Sigmoid colon (tissue), 7 donors: ENCODE data around the gene TMEM114. TPM values are rescaled to one million over a fixed set of nuclear protein-coding genes. Genes with fewer than 3 reads are reported as not detected.
A peak's percentile ranks its signal among the peaks of the same experiment; 100 is the strongest.

Experiments used
- DNase-seq: peaks from one replicate; pipeline ENCODE4 v3.0.0-alpha.2; 2019
- H3K27ac ChIP-seq, 4 donors: fragments of 200-600 bp; sonication (generic); one replicate each; pipeline ENCODE4 v1.5.1; 2016 to 2019; ENCODE audit warnings: mild to moderate bottlenecking in 1 of 4
- H3K27me3 ChIP-seq, 3 donors: fragments of 200-600 bp; sonication (generic); one replicate each; pipeline ENCODE4 v1.5.1; 2019; ENCODE audit warnings: mild to moderate bottlenecking in 1 of 3
- H3K36me3 ChIP-seq, 4 donors: fragments of 200-600 bp; sonication (generic); one replicate each; pipeline ENCODE4 v1.5.1; 2016 to 2019
- H3K4me1 ChIP-seq, 4 donors: fragments of 200-600 bp; sonication (generic); one replicate each; pipeline ENCODE4 v1.5.1; 2017 to 2019
- H3K4me3 ChIP-seq, 4 donors: fragments of 200-600 bp; sonication (generic); one replicate each; pipeline ENCODE4 v1.5.1; 2017 to 2019; ENCODE audit warnings: mild to moderate bottlenecking in 2 of 4, moderate library complexity in 1 of 4
- H3K9me3 ChIP-seq, 4 donors: fragments of 200-600 bp in 3 of 4; sonication (generic) in 3 of 4; one replicate each; pipeline versions ENCODE4 v1.5.1 to v1.6.1; 2013 to 2019
- EP300 ChIP-seq, 4 donors: sonication (generic); formaldehyde crosslinking; IDR thresholded peaks; one replicate each; pipeline ENCODE4 v1.6.1; 2017; ENCODE audit warnings: antibody characterized with exemption in 4 of 4
- POLR2A ChIP-seq, 2 donors: fragments of 450-650 bp; IDR thresholded peaks; one replicate each; pipeline ENCODE4 v1.6.1; 2016; ENCODE audit warnings: antibody characterized with exemption in 2 of 2, mild to moderate bottlenecking in 2 of 2, moderate library complexity in 2 of 2
- POLR2AphosphoS5 ChIP-seq, 4 donors: sonication (generic); formaldehyde crosslinking; IDR thresholded peaks; one replicate each; pipeline ENCODE4 v1.6.1; 2017; ENCODE audit warnings: antibody characterized with exemption in 4 of 4
- WGBS, 2 donors: extraction: QIAGEN DNeasy Blood & Tissue Kit; methylation state at CpG; one replicate each; pipeline ENCODE4 v1.1.7; 2013; 5-methylcytosine and 5-hydroxymethylcytosine counted together
- intact Hi-C: fragments of 100-400 bp; cut with DNase I; formaldehyde crosslinking; loops from one replicate; pipeline ENCODE4 v1.15.1; 2023
- polyA plus RNA-seq, 3 donors: library from polyadenylated mRNA; stranded (reverse); fragments of 200-250 nt; gene quantifications; one replicate each; pipeline ENCODE4 v1.2.3, GENCODE V29; 2013
- total RNA-seq, 4 donors: library from RNA; depleted of rRNA; stranded (reverse); fragments of >200 nt; gene quantifications; one replicate each; pipeline ENCODE4 v1.1.0, GENCODE V29; 2016
- TF ChIP-seq, protein P1 (sequence below), 4 experiments: fragments of 450-650 bp in 3 of 4; fragments of 200-600 bp in 1 of 4; IDR thresholded peaks; one replicate each; pipeline ENCODE4 v1.5.1; 2016 to 2019; ENCODE audit warnings: antibody characterized with exemption in 4 of 4, mild to moderate bottlenecking in 3 of 4, moderate library complexity in 2 of 4
- donor health status: healthy with polysubstance abuse.
- donor health status: Bipolar disorder and iron deficiency.
- donor health status: healthy.

TMEM114 gene
- total and polyA plus RNA-seq, 7 donors = not detected

GRCh38 chr16:8622315-8622656 lies 32.0 kb upstream of the TMEM114 start:
- H3K36me3 ChIP-seq = peaks cover 5 to 22% (median 17%) of the 10 kb centered on the region in 4 donors
- H3K9me3 ChIP-seq = no peaks in the 10 kb centered on the region
- TF ChIP-seq, protein P1, sequence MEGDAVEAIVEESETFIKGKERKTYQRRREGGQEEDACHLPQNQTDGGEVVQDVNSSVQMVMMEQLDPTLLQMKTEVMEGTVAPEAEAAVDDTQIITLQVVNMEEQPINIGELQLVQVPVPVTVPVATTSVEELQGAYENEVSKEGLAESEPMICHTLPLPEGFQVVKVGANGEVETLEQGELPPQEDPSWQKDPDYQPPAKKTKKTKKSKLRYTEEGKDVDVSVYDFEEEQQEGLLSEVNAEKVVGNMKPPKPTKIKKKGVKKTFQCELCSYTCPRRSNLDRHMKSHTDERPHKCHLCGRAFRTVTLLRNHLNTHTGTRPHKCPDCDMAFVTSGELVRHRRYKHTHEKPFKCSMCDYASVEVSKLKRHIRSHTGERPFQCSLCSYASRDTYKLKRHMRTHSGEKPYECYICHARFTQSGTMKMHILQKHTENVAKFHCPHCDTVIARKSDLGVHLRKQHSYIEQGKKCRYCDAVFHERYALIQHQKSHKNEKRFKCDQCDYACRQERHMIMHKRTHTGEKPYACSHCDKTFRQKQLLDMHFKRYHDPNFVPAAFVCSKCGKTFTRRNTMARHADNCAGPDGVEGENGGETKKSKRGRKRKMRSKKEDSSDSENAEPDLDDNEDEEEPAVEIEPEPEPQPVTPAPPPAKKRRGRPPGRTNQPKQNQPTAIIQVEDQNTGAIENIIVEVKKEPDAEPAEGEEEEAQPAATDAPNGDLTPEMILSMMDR (IDR thresholded peaks at IDR 0.05) = no peak
- TF ChIP-seq POLR2AphosphoS5 (IDR thresholded peaks at IDR 0.05) (no peak), POLR2A (IDR thresholded peaks at IDR 0.05) (no peak), EP300 (IDR thresholded peaks at IDR 0.05) (no peak)
- intact Hi-C loops = loop anchor here (5.0 kb wide), 1 partner anchor 175 kb away; the partner anchor contains the start of genes PMM2 and TMEM186
- 3 to 8% methylated on average over 4 of the region's 4 CpGs for WGBS, 2 donors
- no peak for DNase-seq
- H3K27ac ChIP-seq = peak overlapping the region; percentile 76 to 87 (median 81)
- H3K4me3 ChIP-seq = peak overlapping the region; percentile 71 to 96 (median 92)
- no peaks in the 10 kb centered on the region for H3K27me3 ChIP-seq
- H3K4me1 ChIP-seq = peaks cover 0 to 20% (median 10%) of the 10 kb centered on the region in 4 donors

DNA sequence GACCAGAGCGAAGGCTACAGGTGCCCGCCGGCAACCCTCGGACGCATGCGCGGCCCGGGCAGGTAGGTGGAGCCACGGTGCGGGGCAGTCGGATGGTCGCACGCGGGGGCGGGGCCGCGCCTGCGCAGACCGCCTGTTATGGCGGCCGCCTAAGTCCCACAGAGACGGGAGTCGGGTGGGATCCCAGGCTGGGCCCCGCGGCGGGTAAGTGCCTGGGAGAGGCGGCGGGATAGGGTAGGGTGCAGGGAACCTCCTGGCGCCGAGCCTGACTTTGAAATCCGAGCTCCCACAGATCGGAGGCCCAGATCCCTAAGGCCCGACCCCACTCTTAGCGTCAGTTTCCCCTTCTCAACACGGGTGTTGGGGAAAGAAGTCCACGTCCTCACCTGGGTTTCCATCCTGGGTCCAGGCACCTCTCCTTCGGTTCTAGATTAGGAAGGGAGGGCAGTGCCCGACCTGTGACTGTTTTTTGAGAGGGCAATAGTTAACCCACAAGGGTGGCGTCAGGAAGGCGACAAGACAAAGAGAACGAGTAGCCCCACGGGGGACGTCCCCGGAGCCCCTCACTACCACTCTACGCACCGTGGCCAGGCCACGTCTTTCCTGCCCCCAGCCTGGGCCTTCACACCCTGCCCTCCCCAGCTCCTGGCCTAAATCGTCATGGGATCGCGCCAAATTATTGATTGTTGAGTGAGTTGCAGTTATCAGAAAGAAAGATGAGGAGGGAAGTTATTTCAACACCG lies 31.4 kb upstream of the TMEM114 start, which contains the start of gene METTL22:
TSS of gene METTL22 (plus strand) at position 127 of the 743 bp plus-strand sequence. CDS start 3,968 bp downstream, outside the sequence.
- intact Hi-C loops = loop anchor here (5.0 kb wide), 1 partner anchor 176 kb away; the partner anchor contains the start of genes PMM2 and TMEM186
- Histone ChIP-seq H3K27ac (peak within 1 kb of the TSS; percentile 76 to 87 (median 81)), H3K4me1 (peaks cover 0 to 20% (median 10%) of the 10 kb centered on the region in 4 donors), H3K9me3 (no peaks in the 10 kb centered on the region), H3K27me3 (no peaks in the 10 kb centered on the region), H3K4me3 (peak within 1 kb of the TSS; percentile 71 to 96 (median 92)), H3K36me3 (peaks cover 0 to 16% (median 12%) of the 10 kb centered on the region in 4 donors)
- 0% methylated on average over 51 of the region's 51 CpGs for WGBS, 2 donors
- TF ChIP-seq EP300 (IDR thresholded peaks at IDR 0.05) (no peak), POLR2A (IDR thresholded peaks at IDR 0.05) (peak; percentile 70 to 80), POLR2AphosphoS5 (IDR thresholded peaks at IDR 0.05) (peak; percentile 80 to 94 (median 90))
- TF ChIP-seq, protein P1 (IDR thresholded peaks at IDR 0.05) = no peak
- DNase-seq = peak; percentile 94

GRCh38 chr16:8621222-8621571 lies 30.9 kb upstream of the TMEM114 start:
- Histone ChIP-seq H3K9me3 (no peaks in the 10 kb centered on the region), H3K27me3 (no peaks in the 10 kb centered on the region), H3K4me3 (peak overlapping the region; percentile 71 to 96 (median 92)), H3K27ac (peak overlapping the region; percentile 76 to 87 (median 81)), H3K36me3 (peaks cover 0 to 11% (median 8%) of the 10 kb centered on the region in 4 donors), H3K4me1 (peaks cover 0 to 20% (median 10%) of the 10 kb centered on the region in 4 donors)
- 16 to 20% methylated on average over 12 of the region's 12 CpGs for WGBS, 2 donors
- TF ChIP-seq EP300 (IDR thresholded peaks at IDR 0.05) = no peak
- TF ChIP-seq POLR2A (IDR thresholded peaks at IDR 0.05) = no peak
- TF ChIP-seq, protein P1 (IDR thresholded peaks at IDR 0.05) = no peak
- TF ChIP-seq POLR2AphosphoS5 (IDR thresholded peaks at IDR 0.05) = no peak
- intact Hi-C loops = loop anchor here (5.0 kb wide), 1 partner anchor 176 kb away; the partner anchor contains the start of genes PMM2 and TMEM186
- DNase-seq = no peak

- Histone ChIP-seq H3K4me3 (no peak overlapping the region), H3K36me3 (peaks cover 0 to 4% (median 1%) of the 10 kb centered on the region in 4 donors), H3K4me1 (peaks cover 0 to 20% (median 10%) of the 10 kb centered on the region in 4 donors), H3K27me3 (no peaks in the 10 kb centered on the region), H3K27ac (no peak overlapping the region), H3K9me3 (no peaks in the 10 kb centered on the region)
- WGBS, 2 donors = 68 to 74% methylated on average over 6 of the region's 6 CpGs
- no peak for DNase-seq
- TF ChIP-seq, protein P1 (IDR thresholded peaks at IDR 0.05) = no peak
- no peak for TF ChIP-seq POLR2A (IDR thresholded peaks at IDR 0.05)
- TF ChIP-seq EP300 (IDR thresholded peaks at IDR 0.05) = no peak
- no peak for TF ChIP-seq POLR2AphosphoS5 (IDR thresholded peaks at IDR 0.05)
- intact Hi-C loops = loop anchor here (5.0 kb wide), 1 partner anchor 177 kb away; the partner anchor contains the start of genes PMM2 and TMEM186
These were observed 30.2 kb upstream of the TMEM114 start for GRCh38 chr16:8620535-8620934.
